Endothelial cell of umbilical vein (primary cell): ENCODE results near the gene POU5F2. TPM values are rescaled to one million over a fixed set of nuclear protein-coding genes. Genes with fewer than 3 reads are reported as not detected.

Experiments used
- BruUV-seq: library from RNA; stranded (reverse); fragments of 400-500 nt; replicated peaks from 2 replicates; lab custom pipeline; 2021; lab: Mats Ljungman, UMichigan
- CTCF ChIA-PET: fragments of 300-600, 350-600 bp; sonication (Branson Sonifier 250); formaldehyde crosslinking; loops from one replicate; lab custom pipeline; 2021; ENCODE audit warnings: antibody characterized with exemption, inconsistent platforms; lab: Charles Lee
- POLR2A ChIA-PET: fragments of 300-600, 350-600 bp; sonication (Branson Sonifier 250); formaldehyde crosslinking; loops from one replicate; lab custom pipeline; 2021; ENCODE audit warnings: antibody characterized with exemption, inconsistent platforms; lab: Charles Lee
- DNase-seq: peaks from one replicate; pipeline ENCODE4 v3.0.0-alpha.2; 2011; ENCODE audit warnings: low read depth, low spot score
- FAIRE-seq: peaks from 2 replicates; lab custom pipeline; 2011; peaks lifted over from hg19 to GRCh38; lab: Jason Lieb, UNC
- H2AFZ ChIP-seq: 2 replicates; pipeline ENCODE4 v1.6.0; 2012; ENCODE audit warnings: low read depth, low read length, control low read depth, inconsistent platforms
- H3K27ac ChIP-seq: 2 replicates; pipeline ENCODE4 v1.5.1; 2011; ENCODE audit warnings: low read depth, mild to moderate bottlenecking, control low read depth, low read length, moderate library complexity; ENCODE audit not compliant: insufficient read depth
- H3K27me3 ChIP-seq, 2 experiments: 2 replicates each; pipeline versions ENCODE4 v1.6.0 to v1.6.1; 2011; ENCODE audit warnings: low read length in 2 of 2, mixed read lengths in 1 of 2; ENCODE audit not compliant: control insufficient read depth in 2 of 2, insufficient read depth in 2 of 2
- H3K36me3 ChIP-seq, 2 experiments: 2 replicates in 1 of 2; 3 replicates in 1 of 2; pipeline ENCODE4 v1.5.1; 2011; ENCODE audit warnings: low read length in 2 of 2, mild to moderate bottlenecking in 1 of 2, moderate library complexity in 1 of 2; ENCODE audit not compliant: control insufficient read depth in 2 of 2, insufficient read depth in 2 of 2; ENCODE audit errors: extremely low read depth in 1 of 2
- H3K4me1 ChIP-seq: 3 replicates; pipeline ENCODE4 v1.5.1; 2011; ENCODE audit warnings: mild to moderate bottlenecking, low read length; ENCODE audit not compliant: control insufficient read depth, insufficient read depth; ENCODE audit errors: extremely low read depth
- H3K4me2 ChIP-seq: 2 replicates; pipeline ENCODE4 v1.6.1; 2011; ENCODE audit warnings: low read length, control low read depth, mixed read lengths; ENCODE audit not compliant: insufficient read depth
- H3K4me3 ChIP-seq, 3 experiments: fragments of 200-600 bp in 1 of 3; sonication (generic), shearing (Covaris generic) in 1 of 3; replicated peaks in 1 of 3; 2 replicates each; pipeline ENCODE4 v1.5.1; 2011 to 2016; ENCODE audit warnings: control low read depth in 3 of 3, low read length in 3 of 3, mild to moderate bottlenecking in 2 of 3, inconsistent platforms in 1 of 3, low read depth in 1 of 3, moderate library complexity in 1 of 3; ENCODE audit not compliant: insufficient read depth in 1 of 3
- H3K79me2 ChIP-seq: 2 replicates; pipeline ENCODE4 v1.6.0; 2012; ENCODE audit warnings: low read length, inconsistent platforms; ENCODE audit not compliant: control insufficient read depth, insufficient read depth
- H3K9ac ChIP-seq: replicated peaks from 2 replicates; pipeline ENCODE3; 2011; ENCODE audit warnings: low read length, control low read depth; ENCODE audit not compliant: insufficient read depth; ENCODE audit errors: extremely low read depth
- H3K9me1 ChIP-seq: replicated peaks from 3 replicates; pipeline ENCODE4 v1.6.0; 2011; ENCODE audit warnings: mild to moderate bottlenecking, low read length; ENCODE audit not compliant: control insufficient read depth, insufficient read depth; ENCODE audit errors: extremely low read depth
- H3K9me3 ChIP-seq: replicated peaks from 2 replicates; pipeline ENCODE4 v1.5.1; 2012; ENCODE audit warnings: low read length, inconsistent platforms; ENCODE audit not compliant: control insufficient read depth, insufficient read depth
- H4K20me1 ChIP-seq: replicated peaks from 2 replicates; pipeline ENCODE3; 2011; ENCODE audit warnings: mild to moderate bottlenecking, low read length; ENCODE audit not compliant: control insufficient read depth, insufficient read depth; ENCODE audit errors: extremely low read depth
- CTCF ChIP-seq, 2 donors: IDR thresholded peaks; 1 replicate in 1 of 2; 2 replicates in 1 of 2; pipeline ENCODE4 v1.5.1; 2011; ENCODE audit warnings: low read length in 2 of 2, mild to moderate bottlenecking in 2 of 2, moderate library complexity in 2 of 2, control low read depth in 1 of 2, inconsistent platforms in 1 of 2, low read depth in 1 of 2; ENCODE audit not compliant: insufficient read depth in 1 of 2; ENCODE audit errors: extremely low read depth in 1 of 2
- EZH2 ChIP-seq: IDR thresholded peaks from 2 replicates; pipeline ENCODE4 v1.6.1; 2012; ENCODE audit warnings: borderline replicate concordance, low read depth, mild to moderate bottlenecking, moderate library complexity, low read length, inconsistent platforms; ENCODE audit not compliant: severe bottlenecking
- FOS ChIP-seq: IDR thresholded peaks from 2 replicates; pipeline ENCODE4 v1.6.1; 2011; ENCODE audit warnings: mild to moderate bottlenecking, low read length, moderate library complexity, borderline replicate concordance; ENCODE audit not compliant: insufficient read depth
- GATA2 ChIP-seq: IDR thresholded peaks from 2 replicates; pipeline ENCODE4 v1.7.0; 2011; ENCODE audit warnings: low read depth, mild to moderate bottlenecking, moderate library complexity, mixed read lengths, low read length; ENCODE audit not compliant: insufficient read length, insufficient read depth
- JUN ChIP-seq: IDR thresholded peaks from 2 replicates; pipeline ENCODE4 v1.6.1; 2011; ENCODE audit warnings: borderline replicate concordance, low read depth; ENCODE audit not compliant: insufficient read length, insufficient read depth
- MAX ChIP-seq: IDR thresholded peaks from 2 replicates; pipeline ENCODE4 v1.6.1; 2011; ENCODE audit not compliant: insufficient read depth, insufficient read length
- MYC ChIP-seq: IDR thresholded peaks from one replicate; pipeline ENCODE4 v1.6.1; 2011; ENCODE audit warnings: mild to moderate bottlenecking, low read depth, low read length
- POLR2A ChIP-seq: IDR thresholded peaks from 2 replicates; pipeline ENCODE4 v1.6.1; 2012; ENCODE audit warnings: low read depth, mild to moderate bottlenecking, control low read depth, low read length
- POLR2AphosphoS5 ChIP-seq: IDR thresholded peaks from 2 replicates; pipeline ENCODE4 v1.6.1; 2012; ENCODE audit warnings: low read depth, mild to moderate bottlenecking, control low read depth, low read length, moderate library complexity; ENCODE audit not compliant: insufficient read depth
- dilution Hi-C: fragments of 300-500 bp; cut with MboI; formaldehyde crosslinking; loops from one replicate; pipeline ENCODE4 v1.15.0; 2019; ENCODE audit warnings: low sequenced_read_pairs; ENCODE audit not compliant: extremely low pct_ligation_motif_present
- intact Hi-C: fragments of 100-400 bp; cut with micrococcal nuclease; formaldehyde crosslinking; loops from one replicate; pipeline ENCODE4 v1.10.0; 2022
- polyA plus RNA-seq, 4 experiments: library from polyadenylated mRNA; depleted of rRNA in 3 of 4; stranded (reverse) in 3 of 4; unstranded in 1 of 4; fragments of >200 nt; gene quantifications; 2 replicates each; pipeline versions ENCODE4 v1.2.1 to v1.2.3, GENCODE V29; 2011 to 2012; ENCODE audit warnings: missing spikeins in 1 of 4
- total RNA-seq: library from RNA; stranded (reverse); gene quantifications from 2 replicates; pipeline ENCODE4 v1.2.3, GENCODE V29; 2021

Gene POU5F2
- total and polyA plus RNA-seq, 2 donors (not counting 3 experiments of a cell fraction or from before 2014, with no cell fraction given), result 0.11 to 1.2 TPM

- intact Hi-C loops, result no loop called here
- ChIA-PET POLR2A (no interaction called here), CTCF (interaction anchor here (1.0 to 5.0 kb wide), 4 partner anchors 9 to 38 kb away, joined by 3 to 19 read pairs (median 4); no protein-coding TSS in a partner anchor)
- no peak overlapping the region for H3K27ac ChIP-seq
- H2AFZ ChIP-seq, result no peak overlapping the region
- H3K36me3 ChIP-seq, result no peaks in the 10 kb centered on the region
- no peaks in the 10 kb centered on the region for H3K4me1 ChIP-seq
- H3K9me3 ChIP-seq, result no peaks in the 10 kb centered on the region
- no peaks in the 10 kb centered on the region for H3K79me2 ChIP-seq
- dilution Hi-C loops, result no loop called here
- no peak overlapping the region for H3K4me3 ChIP-seq
- BruUV-seq, result no TSS peak
- H4K20me1 ChIP-seq, result no peaks in the 10 kb centered on the region
- DNase-seq (peak; percentile 6), FAIRE-seq (no peak)
- no peak overlapping the region for H3K4me2 ChIP-seq
- no peaks in the 10 kb centered on the region for H3K27me3 ChIP-seq
- no peaks in the 10 kb centered on the region for H3K9me1 ChIP-seq
- TF ChIP-seq GATA2 (no peak), EZH2 (no peak), JUN (no peak), POLR2AphosphoS5 (no peak), MYC (no peak), CTCF (IDR thresholded peaks at IDR 0.05; ENCODE audit: extremely low read depth in 1 of 2, insufficient read depth in 1 of 2, low read depth in 1 of 2, low read length in 2 of 2) (no peak), MAX (no peak), FOS (no peak), POLR2A (no peak)
- H3K9ac ChIP-seq, result no peak overlapping the region
Measured at GRCh38 chr5:93723005-93723404, 18.4 kb downstream of the POU5F2 start.
